ENCODE measurements around the gene FBXW11.

- no peak for TF ChIP-seq POLR2A (IDR thresholded peaks at IDR 0.05)
- TF ChIP-seq CTCF (IDR thresholded peaks at IDR 0.05): no peak
- no peak for TF ChIP-seq EP300 (IDR thresholded peaks at IDR 0.05)
Measured at GRCh38 chr5:171981847-171982246, 24.6 kb downstream of the FBXW11 start.
